RPMI7951 (cell line): ENCODE measurements around the gene LYPD6. TPM values are rescaled to one million over a fixed set of nuclear protein-coding genes. Genes with fewer than 3 reads are reported as not detected.
A peak's percentile ranks its signal among the peaks of the same experiment; 100 is the strongest.

ENCODE experiments used
- DNase-seq: peaks from one replicate; pipeline ENCODE4 v3.0.0-alpha.2; 2012; ENCODE audit warnings: low read depth
- total RNA-seq: library from RNA; depleted of rRNA; stranded (reverse); fragments of >200 nt; shearing (Covaris generic); gene quantifications from 2 replicates; pipeline ENCODE4 v1.2.3, GENCODE V29; 2014

Gene LYPD6
- total RNA-seq, 1 experiment from 2014 or later = 19.5 TPM

DNA sequence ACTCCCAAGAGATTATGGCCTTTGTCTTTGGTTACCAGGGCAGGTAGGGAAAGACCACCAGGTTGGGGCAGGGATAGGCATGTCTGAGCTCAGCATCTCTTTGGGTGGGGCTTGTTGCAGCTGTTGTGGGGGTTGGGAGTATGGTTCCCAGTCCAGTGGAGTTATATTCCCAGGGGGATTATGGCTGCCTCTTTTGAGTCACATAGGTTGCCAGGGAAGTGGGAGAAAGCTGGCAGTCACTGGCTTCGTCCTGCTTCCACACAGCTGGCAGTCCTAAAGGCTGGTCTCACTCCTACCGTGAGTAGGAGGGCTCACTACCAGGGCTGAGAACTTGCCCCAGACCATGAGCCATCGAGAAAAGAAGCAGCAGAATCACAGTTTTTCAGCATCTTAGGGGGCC is 79.1 kb downstream of the LYPD6 start:
- DNase-seq = no peak

DNA sequence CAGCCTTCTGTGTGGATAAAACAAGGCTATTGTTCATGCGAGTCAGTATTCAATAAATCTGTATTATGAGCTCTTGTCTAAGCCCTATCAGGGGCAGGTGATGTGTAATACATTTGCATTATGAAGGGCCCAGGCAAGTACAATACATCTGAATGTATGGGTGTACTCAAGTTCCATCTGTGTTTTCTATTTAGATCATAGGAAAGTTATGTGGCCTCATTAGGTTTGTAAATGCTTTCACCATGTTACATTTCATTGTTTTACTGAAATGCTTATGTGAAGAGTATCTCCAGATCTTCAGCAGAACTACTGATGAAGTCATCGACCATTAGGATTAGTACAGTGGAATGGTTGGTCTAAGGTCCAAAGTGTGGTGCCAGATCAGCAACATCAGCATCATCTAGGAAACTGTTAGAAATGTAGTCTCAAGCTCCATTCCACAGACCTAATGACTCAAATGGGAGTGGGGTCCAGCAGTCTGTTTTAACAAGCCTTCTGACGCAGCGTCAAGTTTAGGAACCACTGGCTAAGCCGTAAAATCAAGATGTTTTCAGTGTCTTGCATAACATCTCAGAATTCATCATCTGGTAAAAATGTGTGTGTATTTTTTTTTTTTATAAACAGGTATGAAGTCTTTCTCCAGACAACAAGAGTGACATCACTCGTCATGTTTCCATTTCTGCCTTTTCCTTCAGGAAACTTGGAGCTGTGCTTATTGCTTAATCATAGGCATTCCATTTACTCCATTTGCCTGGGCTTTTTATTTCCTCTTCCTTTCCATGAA is 80.5 kb downstream of the LYPD6 start:
- DNase-seq = peak; percentile 51

DNA sequence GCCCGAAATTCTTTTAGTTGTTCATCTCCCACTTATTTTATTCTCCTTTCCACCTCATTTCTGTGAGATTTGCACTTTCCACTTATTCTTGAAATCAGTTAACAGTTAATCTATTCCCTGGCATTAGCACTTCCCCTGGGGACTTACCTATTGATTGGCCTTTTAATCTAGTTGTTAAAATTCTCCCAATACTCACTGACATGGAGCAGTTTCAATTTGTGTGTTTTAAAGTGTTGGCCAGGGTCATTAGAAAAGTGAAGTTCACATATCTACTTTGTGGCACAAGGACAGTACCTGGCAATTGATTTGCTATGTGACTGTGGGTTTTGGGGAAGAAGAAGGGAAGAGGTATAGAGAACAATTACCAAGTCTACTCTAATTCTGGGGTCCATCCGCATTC is 83.1 kb downstream of the LYPD6 start:
- no peak for DNase-seq

DNA sequence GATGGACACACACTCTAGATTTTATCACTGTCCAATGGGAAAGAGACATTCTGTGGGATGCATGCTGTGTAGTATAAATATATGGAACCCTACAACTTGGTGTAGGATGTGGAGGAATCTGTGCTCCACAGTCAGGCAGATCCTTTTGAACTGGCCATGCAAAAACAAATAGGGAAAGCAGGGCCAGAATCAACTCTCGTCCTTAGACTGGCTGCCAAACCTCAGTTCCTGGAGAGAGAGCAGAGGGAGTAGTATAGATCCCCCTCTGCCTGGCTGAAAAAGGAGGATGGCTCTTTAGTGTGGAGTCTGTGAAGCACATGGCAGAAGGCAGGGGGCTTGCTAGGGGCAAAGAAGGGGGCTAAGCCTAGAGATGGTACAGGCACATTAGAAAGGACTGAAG is 84.7 kb downstream of the LYPD6 start:
- DNase-seq = no peak

DNA sequence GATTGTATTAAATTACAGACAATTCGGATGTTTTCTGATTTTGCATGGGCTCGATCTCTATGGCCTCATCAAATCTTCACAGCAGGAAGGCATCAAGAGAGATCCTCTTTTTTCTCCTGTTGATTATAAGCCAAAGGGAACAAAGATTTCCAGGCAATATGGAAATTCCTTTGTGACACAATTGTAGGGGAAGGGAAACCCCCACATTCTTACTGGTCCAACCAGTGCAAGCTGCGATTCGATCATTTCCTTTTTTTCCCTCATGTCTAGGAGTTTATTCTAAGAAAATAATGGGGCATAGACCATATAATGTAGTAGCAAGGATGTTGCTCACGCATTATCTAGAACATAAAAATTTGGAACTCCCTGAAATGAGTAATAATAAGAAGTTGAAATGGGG is 87.7 kb downstream of the LYPD6 start:
- no peak for DNase-seq

DNA sequence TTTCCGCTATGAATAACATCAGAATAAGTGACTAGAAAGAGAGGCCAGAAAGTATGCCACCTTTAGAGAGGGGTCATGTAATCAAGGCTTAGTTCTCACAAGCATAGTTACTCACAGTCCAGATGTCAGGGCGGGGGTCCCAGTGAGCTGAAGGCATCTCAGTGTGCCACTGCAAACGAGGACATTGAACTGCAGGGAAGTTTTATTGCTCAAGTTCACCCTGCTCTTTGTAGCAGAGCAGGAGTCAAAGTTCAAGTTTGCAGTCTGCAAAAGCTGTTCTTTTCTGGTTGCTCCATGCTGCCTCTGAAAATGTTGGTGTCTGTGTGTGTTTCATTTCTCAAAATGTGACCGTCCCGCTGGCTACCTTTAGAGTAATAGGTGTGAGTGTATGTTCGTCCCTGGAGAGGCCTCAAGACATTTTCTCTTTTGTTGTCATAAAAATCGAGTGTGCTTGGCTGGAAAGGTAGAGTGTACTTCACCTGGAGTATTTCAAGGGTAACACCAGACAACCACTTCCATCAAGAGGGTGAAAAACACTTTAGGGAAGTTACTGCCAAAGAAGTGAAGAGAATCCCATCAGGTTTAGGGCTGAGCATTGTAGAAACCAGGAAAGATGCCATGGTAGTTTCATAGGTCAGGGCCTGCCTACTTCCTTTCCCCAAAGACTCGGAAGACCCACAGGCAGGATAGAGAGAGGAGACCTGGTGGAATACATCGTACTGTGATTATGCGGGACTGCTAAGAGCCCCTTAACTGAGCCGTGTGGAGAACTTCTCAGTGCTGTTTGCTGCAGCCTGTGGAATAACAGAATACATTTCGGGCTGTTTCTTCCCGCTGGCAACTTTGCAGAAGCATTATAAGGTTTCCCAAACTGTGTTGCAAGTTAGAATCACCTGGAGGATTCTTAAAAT is 89.9 kb downstream of the LYPD6 start:
- no peak for DNase-seq

DNA sequence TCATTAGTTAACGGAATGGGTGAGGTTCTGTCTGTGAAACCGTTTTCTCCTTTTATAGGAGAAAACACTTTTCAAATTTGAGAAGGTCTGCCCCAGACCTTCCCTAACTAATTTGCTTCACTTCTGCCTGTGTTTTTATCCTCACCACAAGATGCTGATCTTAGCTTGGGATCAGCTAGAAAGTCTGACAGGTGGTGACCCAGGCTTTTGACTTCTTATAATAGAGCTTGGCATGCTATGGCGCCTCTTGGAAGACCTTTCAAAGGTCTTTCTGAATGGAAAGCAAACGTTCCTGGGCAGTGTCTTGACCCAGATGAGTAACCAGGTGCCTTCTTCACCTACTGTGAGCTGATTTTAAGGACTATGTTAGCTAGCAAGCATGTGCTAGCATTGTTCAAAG is 91.4 kb downstream of the LYPD6 start:
- DNase-seq = no peak

DNA sequence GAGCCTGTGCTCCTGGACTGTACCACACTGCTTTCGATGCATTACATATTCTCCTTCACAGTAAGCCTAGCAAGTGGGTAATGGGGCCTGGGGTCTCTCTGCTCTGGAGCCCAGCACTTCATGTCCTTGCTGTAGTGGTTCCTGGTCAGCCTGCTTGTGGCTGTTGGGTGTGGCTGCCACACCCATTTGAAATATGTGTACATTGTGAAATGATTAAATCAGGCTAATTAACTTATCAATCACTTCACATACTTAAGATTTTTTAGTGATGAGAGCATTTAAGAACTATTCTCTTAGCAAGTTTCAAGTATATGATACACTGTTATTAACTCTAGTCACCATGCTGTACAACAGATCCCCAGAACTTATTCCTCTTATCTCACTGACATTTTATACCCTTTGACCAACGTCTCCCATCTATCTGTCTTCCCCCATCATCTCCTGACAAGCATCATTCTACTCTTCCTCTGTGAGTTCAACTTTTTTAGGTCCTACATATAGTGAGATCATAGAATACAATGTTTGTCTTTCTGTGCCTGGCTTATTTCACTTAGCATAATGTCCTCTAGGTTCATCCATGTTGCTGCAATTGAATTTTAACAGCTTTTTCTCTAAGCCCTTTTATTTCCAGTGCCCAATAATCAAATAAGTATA is 92.1 kb downstream of the LYPD6 start:
- DNase-seq = peak; percentile 54

DNA sequence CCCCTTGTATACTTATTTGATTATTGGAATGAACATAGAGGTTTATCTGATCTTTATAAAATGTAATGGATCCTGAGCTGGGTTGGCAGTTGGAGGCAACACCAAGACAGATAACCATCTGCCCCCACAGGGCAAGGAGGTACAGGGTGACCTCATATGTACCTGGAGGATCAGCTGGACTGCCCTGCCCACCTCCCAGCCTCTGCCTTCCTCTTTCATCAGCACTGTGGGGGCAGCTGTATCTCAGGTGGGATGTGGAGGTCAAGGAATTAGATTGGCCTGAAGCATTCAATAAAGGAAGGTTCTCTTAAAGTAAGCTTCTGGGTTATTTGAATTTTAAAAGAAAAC is 92.6 kb downstream of the LYPD6 start:
- DNase-seq = no peak

DNA sequence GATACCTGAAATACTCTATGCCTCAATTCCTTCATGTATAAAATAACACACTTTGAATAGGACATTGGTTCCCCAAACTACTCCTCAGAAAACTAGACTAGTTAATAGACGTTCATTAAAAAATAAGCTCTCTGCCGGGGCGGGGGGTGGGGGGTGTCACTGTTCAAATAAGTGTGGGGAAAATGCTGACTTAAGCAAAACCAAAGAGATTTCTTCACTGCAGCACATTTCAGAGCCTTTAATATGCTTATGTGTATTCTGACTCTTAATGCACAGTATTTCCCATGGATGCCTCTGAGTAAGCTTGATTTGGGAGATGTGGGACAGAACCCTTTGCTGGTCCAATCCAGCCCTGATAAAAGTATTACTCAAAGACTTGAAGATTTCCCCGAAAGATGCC is 93.2 kb downstream of the LYPD6 start:
- DNase-seq = no peak

DNA sequence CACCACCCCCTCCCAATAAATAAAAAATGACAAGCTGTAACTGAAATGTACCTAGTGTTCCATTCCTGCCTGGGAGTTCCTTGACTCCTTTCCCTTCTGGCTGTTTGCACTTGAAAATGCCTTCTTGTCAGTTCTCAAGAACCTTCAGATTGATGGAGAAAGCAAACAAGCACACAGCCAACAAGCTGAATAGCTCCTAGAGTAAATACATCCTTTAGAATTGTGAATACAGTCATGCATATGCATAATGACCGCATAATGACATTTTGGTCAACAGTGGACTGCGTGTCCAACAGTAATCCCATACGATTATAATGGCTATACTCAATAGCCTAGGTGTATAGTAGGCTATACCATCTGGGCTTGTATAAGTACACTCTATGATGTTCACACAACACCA is 97.0 kb downstream of the LYPD6 start:
- DNase-seq = no peak

DNA sequence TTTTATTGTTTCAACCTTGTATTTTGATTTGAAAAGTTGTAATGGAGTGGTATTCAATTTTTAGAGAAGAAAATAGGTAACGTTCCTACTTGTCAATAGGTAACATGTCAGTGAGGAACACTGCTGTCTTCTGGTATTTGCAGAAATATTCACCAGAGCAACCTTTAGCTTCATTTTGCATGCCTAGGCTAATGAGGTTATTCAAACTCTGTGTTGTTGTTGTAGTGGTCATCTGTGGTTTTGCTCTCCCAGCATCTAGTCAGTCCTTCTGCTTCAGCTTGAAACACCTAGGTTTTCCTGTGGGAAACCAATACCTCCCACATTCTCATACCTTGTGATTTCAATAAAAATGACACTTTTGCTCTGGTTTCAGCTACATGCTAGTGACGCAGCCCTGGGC is 98.4 kb downstream of the LYPD6 start:
- no peak for DNase-seq

DNA sequence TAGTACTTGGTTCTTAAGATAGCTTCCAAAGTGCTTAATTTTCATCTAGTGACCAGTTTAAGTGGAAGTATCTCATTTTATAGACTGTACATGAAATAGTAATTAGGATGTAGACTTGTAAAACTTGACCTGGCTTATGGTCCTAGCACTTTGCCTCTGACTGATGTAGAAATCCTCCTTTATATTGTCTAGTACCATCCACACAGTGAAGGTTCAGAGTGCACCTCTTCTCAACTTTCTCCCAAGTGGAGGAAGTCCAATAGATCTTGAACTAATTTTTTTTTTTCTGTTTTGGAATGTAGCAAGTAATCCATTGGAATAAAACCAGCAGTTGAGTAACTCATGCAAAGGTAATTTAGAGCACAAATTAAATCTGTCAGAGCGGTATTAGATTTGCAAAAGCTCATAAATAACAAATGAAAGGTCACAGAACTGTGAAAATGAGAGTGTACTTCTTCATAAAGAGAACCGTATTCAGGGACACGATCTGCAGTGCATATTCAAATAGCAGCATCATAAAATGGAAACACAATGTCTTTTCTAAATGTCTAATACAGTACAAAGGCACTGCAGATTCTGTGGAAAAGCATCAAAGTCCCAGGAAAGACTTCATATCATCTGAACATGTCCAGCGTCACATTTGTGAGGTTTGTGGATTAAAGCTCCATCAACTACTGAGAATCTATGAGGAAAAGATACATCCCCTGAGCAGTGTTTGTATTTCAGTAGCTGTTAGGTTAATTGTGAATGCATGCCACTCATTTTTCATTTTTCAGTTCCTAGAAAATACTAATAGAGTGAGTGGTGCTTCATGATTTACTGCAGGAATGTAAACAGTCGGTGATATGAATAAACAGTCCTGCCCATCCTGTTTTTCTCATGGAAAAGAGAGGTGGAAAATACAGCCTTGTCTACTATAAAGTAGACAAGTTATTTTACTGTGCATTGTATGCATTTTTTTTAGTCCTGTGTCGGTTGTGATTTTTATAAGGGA is 100.7 kb downstream of the LYPD6 start:
- no peak for DNase-seq

DNA sequence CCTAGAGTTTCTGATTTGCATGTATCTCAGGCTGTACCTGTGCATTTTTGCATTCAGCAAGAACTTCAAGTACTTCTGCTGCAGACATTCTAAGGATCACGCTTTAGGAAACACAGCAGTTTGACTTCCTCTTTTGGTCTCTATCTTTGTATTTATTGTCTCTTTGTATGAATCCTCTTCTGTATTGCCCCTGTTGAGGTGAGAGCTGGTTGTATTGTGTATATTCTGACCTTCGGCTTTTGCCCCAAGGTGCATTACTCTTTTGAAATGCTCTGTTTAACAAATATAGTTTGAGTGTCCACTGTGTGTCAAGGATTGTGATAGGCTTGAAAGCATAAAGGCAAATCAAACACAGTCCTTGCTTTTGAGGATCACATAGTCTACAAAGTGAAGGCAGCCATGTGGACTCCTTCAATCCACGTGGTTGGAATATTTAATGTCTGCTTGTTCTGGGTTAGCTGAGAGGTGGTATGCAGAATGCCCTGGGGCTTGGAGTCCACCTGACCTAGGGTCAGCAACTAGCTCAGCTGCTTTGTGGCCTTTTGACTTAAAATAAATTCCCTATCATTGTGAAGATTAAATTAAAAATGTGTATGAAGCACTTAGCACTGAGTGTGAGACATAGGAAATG is 108.1 kb downstream of the LYPD6 start:
- DNase-seq = no peak

DNA sequence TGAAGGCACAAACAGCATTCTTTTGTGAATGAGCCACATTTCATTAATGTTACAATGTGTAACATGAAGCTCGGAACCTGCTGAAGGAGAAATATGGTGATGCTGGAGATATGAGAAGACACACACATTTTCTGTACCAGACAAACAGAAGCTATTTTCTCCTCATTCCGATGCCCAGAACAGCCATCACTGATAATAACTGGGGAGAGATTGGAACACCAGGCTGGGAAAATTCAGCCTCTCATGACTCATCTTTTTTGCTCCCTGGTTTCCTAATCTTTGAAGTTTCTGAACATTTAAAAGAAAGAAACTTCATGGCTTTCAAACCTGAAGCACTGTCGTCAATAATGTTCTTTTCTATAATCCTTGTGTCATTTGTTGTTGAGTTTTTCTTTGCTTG is 110.9 kb downstream of the LYPD6 start:
- DNase-seq = peak; percentile 9

DNA sequence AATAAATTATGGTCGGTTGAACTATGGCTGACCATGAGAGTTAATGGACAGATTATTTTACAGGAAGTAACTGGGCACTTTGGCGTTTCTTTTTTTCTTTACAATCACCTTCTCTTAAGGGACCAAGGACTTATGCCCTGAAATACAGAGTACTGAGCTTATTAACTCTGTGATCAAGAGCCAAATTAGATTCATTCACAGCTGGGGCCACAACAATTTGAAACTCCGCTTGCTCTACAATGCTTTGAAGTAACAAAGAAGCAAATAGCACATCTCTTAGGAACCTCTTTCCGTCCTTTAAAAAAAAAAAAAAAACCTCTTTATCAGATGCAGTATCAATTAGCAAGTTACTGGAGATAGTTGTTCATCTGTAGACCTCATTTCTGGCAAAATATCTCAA is 112.0 kb downstream of the LYPD6 start:
- DNase-seq = no peak

DNA sequence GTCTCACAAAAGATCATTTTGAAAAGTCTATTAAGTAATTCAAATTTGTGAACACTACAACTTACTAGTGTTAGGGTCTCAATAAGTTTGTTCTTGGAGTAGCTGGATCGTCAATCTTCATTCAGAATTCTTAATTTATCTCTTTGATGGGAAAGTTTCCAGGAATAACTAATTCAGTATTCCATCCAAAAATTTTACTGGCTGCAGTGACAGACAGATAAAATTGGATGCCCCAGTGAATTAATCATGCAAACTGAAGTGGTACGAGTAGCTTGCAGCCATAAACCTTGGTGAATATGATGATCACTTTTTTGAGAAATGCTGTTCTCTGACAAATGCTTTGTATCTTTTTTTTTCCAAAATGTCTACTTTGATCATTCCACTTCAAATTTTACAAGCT is 112.8 kb downstream of the LYPD6 start:
- no peak for DNase-seq

DNA sequence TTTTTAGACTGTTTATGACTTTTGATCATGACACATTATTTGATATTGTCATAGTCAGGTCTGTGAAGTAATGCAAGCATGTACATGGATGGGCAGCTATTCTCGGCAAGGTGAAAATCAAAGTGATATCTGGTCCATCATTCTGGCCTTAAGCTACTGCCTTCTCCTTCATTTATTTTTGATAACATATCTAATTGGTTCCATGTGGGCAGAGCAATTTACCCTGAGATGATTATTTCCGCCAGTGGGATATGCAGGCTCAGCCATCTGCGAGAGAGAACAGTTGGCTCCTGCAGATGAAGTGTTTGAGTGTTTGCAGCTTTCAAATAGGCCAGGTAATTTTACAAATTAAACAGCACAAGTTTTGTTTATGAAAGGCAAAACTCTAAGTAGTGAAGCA is 116.4 kb downstream of the LYPD6 start:
- no peak for DNase-seq

DNA sequence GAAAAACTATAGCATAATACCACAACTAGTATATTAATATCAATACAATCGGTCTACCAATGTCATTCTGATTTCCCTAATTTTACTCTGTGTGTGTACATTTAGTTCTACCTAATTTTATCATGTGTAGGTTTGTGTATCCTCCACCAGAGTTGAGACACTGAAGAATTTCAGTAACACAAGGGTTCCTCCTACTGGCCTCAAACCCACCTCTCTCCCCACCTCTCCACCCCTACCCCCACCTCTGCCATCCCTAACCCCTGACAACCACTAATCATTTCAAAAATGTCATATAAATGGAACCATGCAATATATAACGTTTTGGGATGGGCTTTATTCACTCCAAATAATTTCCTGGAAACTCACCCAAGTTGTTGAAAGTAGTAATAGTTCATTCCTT is 117.9 kb downstream of the LYPD6 start:
- DNase-seq = no peak

DNA sequence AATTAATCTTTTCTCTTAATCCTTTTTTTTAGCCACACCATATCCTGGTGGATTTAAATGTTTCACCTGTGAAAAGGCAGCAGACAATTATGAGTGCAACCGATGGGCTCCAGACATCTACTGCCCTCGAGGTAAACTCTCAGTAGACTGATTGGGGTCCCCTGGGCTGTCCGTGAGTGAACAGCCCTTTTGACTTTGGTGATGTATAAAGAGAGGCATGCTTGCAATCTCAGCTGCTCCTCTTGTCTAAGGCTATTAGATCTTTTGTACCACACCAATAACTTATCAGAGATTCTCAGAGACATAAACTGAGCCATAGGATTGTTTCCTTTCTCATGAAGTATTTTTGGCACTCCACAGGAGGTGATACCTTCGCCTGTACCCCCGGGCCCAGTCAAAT is 118.6 kb downstream of the LYPD6 start:
- no peak for DNase-seq
